ENCODE results near the gene PRKAR1B.

The PRKAR1B gene

GRCh38 chr7:672891-673290 lies 54.2 kb downstream of the PRKAR1B start:
- H3K79me2 ChIP-seq (ENCODE audit: insufficient read depth, low read length) = no peaks in the 10 kb centered on the region
- TF ChIP-seq CTCF (IDR thresholded peaks at IDR 0.05; ENCODE audit: low read length) (no peak), EZH2 (IDR thresholded peaks at IDR 0.05; ENCODE audit: borderline replicate concordance, low read length) (no peak)

GRCh38 chr7:671415-672042 lies 55.6 kb downstream of the PRKAR1B start:
- no peak overlapping the region for H3K4me3 ChIP-seq (ENCODE audit: low read depth, low read length, poor library complexity, severe bottlenecking)
- no peaks in the 10 kb centered on the region for H3K4me1 ChIP-seq (ENCODE audit: insufficient read depth, low read length, severe bottlenecking)
- H3F3A ChIP-seq (ENCODE audit: insufficient read depth, low read length) = no peaks in the 10 kb centered on the region
- H3K9ac ChIP-seq (ENCODE audit: low read length) = no peak overlapping the region
- no peaks in the 10 kb centered on the region for H3K9me3 ChIP-seq (ENCODE audit: low read length)
- TF ChIP-seq EZH2 (IDR thresholded peaks at IDR 0.05; ENCODE audit: borderline replicate concordance, low read length) (no peak), CTCF (IDR thresholded peaks at IDR 0.05; ENCODE audit: low read length) (no peak)
- no peaks in the 10 kb centered on the region for H3K27me3 ChIP-seq (ENCODE audit: insufficient read depth, low read length)
- H3K27ac ChIP-seq (ENCODE audit: low read depth, low read length, poor library complexity, severe bottlenecking) = no peak overlapping the region
- no peak overlapping the region for H3K4me2 ChIP-seq (ENCODE audit: low read length)
- no peaks in the 10 kb centered on the region for H3K79me2 ChIP-seq (ENCODE audit: insufficient read depth, low read length)
- H4K20me1 ChIP-seq (ENCODE audit: insufficient read depth, low read length) = no peaks in the 10 kb centered on the region
- H3K9me2 ChIP-seq (ENCODE audit: low read depth, low read length) = no peaks in the 10 kb centered on the region
- no peak overlapping the region for H2AFZ ChIP-seq (ENCODE audit: low read length)
- peaks cover 7% of the 10 kb centered on the region for H3K36me3 ChIP-seq (ENCODE audit: insufficient read depth, low read length)

More at GRCh38 chr7:672891-673290, 54.2 kb downstream of the PRKAR1B start:
- peaks cover 16% of the 10 kb centered on the region for H3K36me3 ChIP-seq (ENCODE audit: insufficient read depth, low read length)
- H3K9me2 ChIP-seq (ENCODE audit: low read depth, low read length) = no peaks in the 10 kb centered on the region
- no peak overlapping the region for H2AFZ ChIP-seq (ENCODE audit: low read length)
- no peak overlapping the region for H3K9ac ChIP-seq (ENCODE audit: low read length)
- H3K4me1 ChIP-seq (ENCODE audit: insufficient read depth, low read length, severe bottlenecking) = no peaks in the 10 kb centered on the region
- H3F3A ChIP-seq (ENCODE audit: insufficient read depth, low read length) = no peaks in the 10 kb centered on the region
- no peaks in the 10 kb centered on the region for H4K20me1 ChIP-seq (ENCODE audit: insufficient read depth, low read length)
- no peaks in the 10 kb centered on the region for H3K9me3 ChIP-seq (ENCODE audit: low read length)
- no peak overlapping the region for H3K4me2 ChIP-seq (ENCODE audit: low read length)
- no peak overlapping the region for H3K4me3 ChIP-seq (ENCODE audit: low read depth, low read length, poor library complexity, severe bottlenecking)
- H3K27me3 ChIP-seq (ENCODE audit: insufficient read depth, low read length) = no peaks in the 10 kb centered on the region
- no peak overlapping the region for H3K27ac ChIP-seq (ENCODE audit: low read depth, low read length, poor library complexity, severe bottlenecking)

- no peaks in the 10 kb centered on the region for H3K4me1 ChIP-seq (ENCODE audit: insufficient read depth, low read length, severe bottlenecking)
- TF ChIP-seq EZH2 (IDR thresholded peaks at IDR 0.05; ENCODE audit: borderline replicate concordance, low read length) (no peak), CTCF (IDR thresholded peaks at IDR 0.05; ENCODE audit: low read length) (no peak)
- H3F3A ChIP-seq (ENCODE audit: insufficient read depth, low read length) = no peaks in the 10 kb centered on the region
- H3K4me3 ChIP-seq (ENCODE audit: low read depth, low read length, poor library complexity, severe bottlenecking) = no peak overlapping the region
- no peaks in the 10 kb centered on the region for H3K27me3 ChIP-seq (ENCODE audit: insufficient read depth, low read length)
- H3K27ac ChIP-seq (ENCODE audit: low read depth, low read length, poor library complexity, severe bottlenecking) = no peak overlapping the region
- no peaks in the 10 kb centered on the region for H4K20me1 ChIP-seq (ENCODE audit: insufficient read depth, low read length)
- no peaks in the 10 kb centered on the region for H3K9me3 ChIP-seq (ENCODE audit: low read length)
- no peak overlapping the region for H2AFZ ChIP-seq (ENCODE audit: low read length)
- no peak overlapping the region for H3K9ac ChIP-seq (ENCODE audit: low read length)
- no peaks in the 10 kb centered on the region for H3K9me2 ChIP-seq (ENCODE audit: low read depth, low read length)
- no peaks in the 10 kb centered on the region for H3K79me2 ChIP-seq (ENCODE audit: insufficient read depth, low read length)
- no peak overlapping the region for H3K4me2 ChIP-seq (ENCODE audit: low read length)
- peaks cover 4% of the 10 kb centered on the region; the same call in 1 of the 2 replicates for H3K36me3 ChIP-seq (ENCODE audit: insufficient read depth, low read length)
These were observed 56.3 kb downstream of the PRKAR1B start for GRCh38 chr7:670501-671390.

Measured in OCI-LY1 (cell line).